Brain microvascular endothelial cell (primary cell): ENCODE data around the gene SFMBT2.
"Not testable (repeated sequence)": the region's sequence is repeated elsewhere in the genome, so short reads cannot be mapped to it uniquely, and the experiment has no call there.

Source experiments
- DNase-seq: peaks from one replicate; pipeline ENCODE4 v3.0.0-alpha.2; 2020
- H3K27ac ChIP-seq: fragments of 250-450 bp; sonication (Bioruptor Pico); 2 replicates; pipeline ENCODE4 v1.5.1; 2020; ENCODE audit warnings: mild to moderate bottlenecking, moderate library complexity
- H3K27me3 ChIP-seq: fragments of 250-450 bp; sonication (Bioruptor Pico); replicated peaks from 2 replicates; pipeline ENCODE4 v1.5.1; 2020; ENCODE audit warnings: mild to moderate bottlenecking
- H3K36me3 ChIP-seq: fragments of 250-450 bp; sonication (Bioruptor Pico); replicated peaks from 2 replicates; pipeline ENCODE4 v1.5.1; 2020; ENCODE audit warnings: mild to moderate bottlenecking
- H3K4me3 ChIP-seq: 2 replicates; pipeline ENCODE4 v1.5.1; 2011; ENCODE audit warnings: low read depth, mild to moderate bottlenecking, control low read depth, low read length, moderate library complexity
- in situ Hi-C: cut with HindIII; loops from 2 replicates; pipeline ENCODE4 v1.10.0; 2017; ENCODE audit warnings: low sequenced_read_pairs, low pct_ligation_motif_present
- TF ChIP-seq, protein P1 (sequence below): IDR thresholded peaks from 2 replicates; pipeline ENCODE4 v1.5.1; 2011; ENCODE audit warnings: low read depth, mild to moderate bottlenecking, moderate library complexity, low read length, control low read depth, inconsistent platforms; ENCODE audit errors: missing control alignments

The SFMBT2 gene

DNA sequence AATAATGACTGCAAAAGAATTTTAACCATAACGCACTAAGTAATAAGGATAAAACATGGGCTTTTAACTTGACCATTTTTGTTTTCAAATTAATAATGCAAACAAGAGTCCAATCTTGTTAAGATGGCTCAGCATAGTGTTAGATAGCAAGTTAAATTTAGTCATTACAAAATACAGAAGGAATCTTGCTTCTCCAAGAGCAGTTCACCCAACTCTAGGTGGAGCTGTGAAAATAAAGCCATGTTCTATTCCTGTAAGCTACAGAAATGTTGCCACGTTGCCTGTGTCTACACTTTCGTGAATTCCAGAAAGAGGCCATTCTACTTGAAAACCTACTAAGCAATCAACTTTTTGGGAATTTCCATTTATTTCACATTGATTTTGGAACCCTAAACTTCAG is 191.9 kb downstream of the SFMBT2 start:
- in situ Hi-C loops, result no loop called here
- Histone ChIP-seq H3K4me3 (no peak overlapping the region), H3K36me3 (no peaks in the 10 kb centered on the region), H3K27me3 (no peaks in the 10 kb centered on the region), H3K27ac (no peak overlapping the region)
- DNase-seq, result no peak
- TF ChIP-seq, protein P1, sequence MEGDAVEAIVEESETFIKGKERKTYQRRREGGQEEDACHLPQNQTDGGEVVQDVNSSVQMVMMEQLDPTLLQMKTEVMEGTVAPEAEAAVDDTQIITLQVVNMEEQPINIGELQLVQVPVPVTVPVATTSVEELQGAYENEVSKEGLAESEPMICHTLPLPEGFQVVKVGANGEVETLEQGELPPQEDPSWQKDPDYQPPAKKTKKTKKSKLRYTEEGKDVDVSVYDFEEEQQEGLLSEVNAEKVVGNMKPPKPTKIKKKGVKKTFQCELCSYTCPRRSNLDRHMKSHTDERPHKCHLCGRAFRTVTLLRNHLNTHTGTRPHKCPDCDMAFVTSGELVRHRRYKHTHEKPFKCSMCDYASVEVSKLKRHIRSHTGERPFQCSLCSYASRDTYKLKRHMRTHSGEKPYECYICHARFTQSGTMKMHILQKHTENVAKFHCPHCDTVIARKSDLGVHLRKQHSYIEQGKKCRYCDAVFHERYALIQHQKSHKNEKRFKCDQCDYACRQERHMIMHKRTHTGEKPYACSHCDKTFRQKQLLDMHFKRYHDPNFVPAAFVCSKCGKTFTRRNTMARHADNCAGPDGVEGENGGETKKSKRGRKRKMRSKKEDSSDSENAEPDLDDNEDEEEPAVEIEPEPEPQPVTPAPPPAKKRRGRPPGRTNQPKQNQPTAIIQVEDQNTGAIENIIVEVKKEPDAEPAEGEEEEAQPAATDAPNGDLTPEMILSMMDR, result no peak

DNA sequence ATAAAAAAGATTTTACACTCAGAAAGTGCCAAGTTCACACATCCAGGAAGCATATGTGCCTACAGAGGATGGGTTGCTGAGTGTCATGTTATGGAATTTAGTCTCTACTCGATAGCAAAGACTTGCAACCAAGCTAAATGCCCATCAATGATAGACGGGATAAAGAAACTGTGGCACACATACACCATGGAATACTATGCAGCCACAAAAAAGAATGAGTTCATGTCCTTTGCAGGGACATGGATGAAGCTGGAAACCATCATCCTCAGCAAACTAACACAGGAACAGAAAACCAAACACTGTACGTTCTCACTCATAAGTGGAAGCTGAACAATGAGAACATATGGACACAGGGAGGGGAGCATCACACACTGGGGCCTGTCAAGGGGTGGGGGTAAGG is 198.1 kb downstream of the SFMBT2 start:
- DNase-seq, H3K36me3 ChIP-seq, H3K27ac ChIP-seq, H3K4me3 ChIP-seq, in situ Hi-C loops, H3K27me3 ChIP-seq: not testable (repeated sequence)

DNA sequence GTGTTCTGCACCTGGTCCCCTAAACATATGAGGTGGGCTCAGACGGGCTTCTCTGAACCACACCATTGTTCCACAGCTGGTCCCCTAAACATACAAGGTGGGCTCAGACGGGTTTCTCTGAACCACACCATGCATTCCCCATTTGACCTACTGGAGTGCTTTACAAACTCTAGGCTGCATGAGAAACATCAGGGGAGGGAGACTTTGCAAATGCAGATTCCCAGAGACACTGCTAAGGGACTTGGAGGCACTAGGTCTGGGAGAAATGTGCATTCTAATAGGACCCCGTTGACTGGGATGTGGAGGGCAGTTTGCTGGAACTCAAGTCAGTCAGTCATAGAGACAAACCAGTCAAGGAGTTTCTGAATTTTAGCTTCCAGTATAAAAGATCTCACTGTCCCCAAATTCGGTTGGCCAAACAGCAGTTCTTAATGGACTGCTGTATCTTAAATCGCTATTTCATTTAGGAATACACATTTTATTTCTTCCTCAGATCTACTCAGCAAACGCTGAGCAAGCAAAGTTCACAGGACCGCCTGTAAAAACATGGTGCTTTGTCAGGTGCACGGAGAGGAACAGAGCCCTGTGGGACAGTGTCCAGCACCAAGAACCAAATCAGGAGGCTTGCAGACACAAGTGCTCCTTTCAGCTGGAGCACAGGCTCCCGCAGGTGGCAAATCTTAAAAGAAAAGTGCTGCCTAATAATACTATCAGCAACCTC is 198.8 kb downstream of the SFMBT2 start:
- in situ Hi-C loops, result no loop called here

DNA sequence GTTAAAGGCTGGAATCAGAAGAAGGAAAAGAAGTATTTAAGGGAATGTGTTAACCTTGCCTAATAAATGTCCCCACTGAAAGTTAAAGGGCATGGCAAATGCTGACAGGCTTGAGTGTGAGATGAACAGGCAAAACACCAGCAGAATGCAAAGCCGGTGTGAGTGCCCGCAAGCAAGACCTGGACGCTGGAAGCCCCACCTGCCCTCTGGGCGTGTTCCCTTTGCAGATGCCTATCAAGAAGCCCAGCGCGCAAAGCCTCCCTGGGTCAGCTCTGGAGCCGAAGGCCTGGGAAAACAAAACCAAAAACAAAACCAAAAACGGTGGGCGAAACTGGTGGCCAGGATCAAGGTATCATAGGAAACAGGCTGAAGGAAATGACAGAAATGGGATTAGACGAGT is 200.3 kb downstream of the SFMBT2 start:
- in situ Hi-C loops, result no loop called here
- no peaks in the 10 kb centered on the region for H3K36me3 ChIP-seq
- TF ChIP-seq, protein P1, result no peak
- no peak overlapping the region for H3K27ac ChIP-seq
- no peak overlapping the region for H3K4me3 ChIP-seq
- no peaks in the 10 kb centered on the region for H3K27me3 ChIP-seq
- DNase-seq, result no peak

More for the DNA sequence above, 198.8 kb downstream of the SFMBT2 start:
- Histone ChIP-seq H3K4me3 (no peak overlapping the region), H3K27ac (no peak overlapping the region), H3K27me3 (no peaks in the 10 kb centered on the region), H3K36me3 (no peaks in the 10 kb centered on the region)
- no peak for DNase-seq
- TF ChIP-seq, protein P1, result no peak

DNA sequence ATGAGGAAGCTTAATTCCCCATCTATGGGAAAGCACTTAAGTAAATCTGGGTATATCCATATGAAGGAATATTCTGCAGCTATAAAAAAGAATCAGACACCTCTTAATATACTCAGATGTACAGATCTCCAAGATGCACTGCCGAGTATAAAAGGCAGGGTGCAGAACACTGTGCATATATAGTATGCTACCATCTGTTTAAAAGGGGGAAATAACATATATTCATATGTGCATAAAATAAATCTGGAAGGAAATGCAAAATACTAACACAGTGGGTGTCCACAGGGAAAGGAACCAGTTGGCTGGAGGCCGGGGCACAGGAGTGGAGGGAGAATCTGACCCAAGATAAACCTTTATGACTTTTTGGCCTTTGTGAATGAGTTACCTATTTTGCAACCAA is 201.4 kb downstream of the SFMBT2 start:
- Histone ChIP-seq H3K27ac (no peak overlapping the region), H3K4me3 (no peak overlapping the region), H3K36me3 (no peaks in the 10 kb centered on the region), H3K27me3 (no peaks in the 10 kb centered on the region)
- in situ Hi-C loops, result no loop called here
- no peak for DNase-seq
- TF ChIP-seq, protein P1, result no peak

DNA sequence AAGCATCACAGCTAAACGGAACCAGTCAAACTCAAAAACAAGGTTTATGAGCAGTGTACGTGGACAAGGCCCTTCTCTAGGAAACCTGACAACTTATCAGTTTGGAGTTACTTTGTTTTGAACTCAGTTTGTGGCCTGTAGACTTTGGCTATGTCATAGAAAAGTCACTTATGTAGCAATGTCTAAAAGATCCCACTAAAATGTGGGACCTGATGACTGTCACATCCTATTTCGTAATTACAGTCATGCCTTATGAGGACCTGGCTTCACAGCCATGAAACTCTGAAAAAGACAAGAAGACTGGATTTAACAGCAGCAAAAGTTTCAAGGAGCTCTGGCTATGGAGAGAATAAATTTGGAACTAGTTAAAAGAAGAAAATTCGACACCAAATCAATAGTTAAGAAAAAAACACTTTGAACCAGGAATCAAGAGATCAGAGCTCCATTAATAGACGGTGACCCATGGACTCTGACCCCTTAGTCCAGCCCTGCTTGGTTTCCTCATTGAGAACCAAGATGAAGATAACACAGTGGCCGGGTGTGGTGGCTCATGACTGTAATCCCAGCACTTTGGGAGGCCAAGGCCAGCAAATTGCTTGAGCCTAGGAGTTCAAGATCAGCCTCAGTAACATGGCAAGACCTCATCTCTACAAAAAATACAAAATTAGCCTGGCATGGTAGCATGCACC is 204.3 kb downstream of the SFMBT2 start:
- H3K4me3 ChIP-seq, result no peak overlapping the region
- no peaks in the 10 kb centered on the region for H3K27me3 ChIP-seq
- in situ Hi-C loops, result no loop called here
- DNase-seq, result no peak
- no peak overlapping the region for H3K27ac ChIP-seq
- H3K36me3 ChIP-seq, result no peaks in the 10 kb centered on the region
- TF ChIP-seq, protein P1, result no peak
